Mucosa of stomach (tissue), 1 donor: ENCODE results near the gene ZNF664.

ENCODE experiments used
- H3K27me3 ChIP-seq: one replicate; pipeline ENCODE4 v1.7.0; 2013; ENCODE audit warnings: mild to moderate bottlenecking, low read length; ENCODE audit not compliant: control insufficient read depth, insufficient read depth
- H3K36me3 ChIP-seq: one replicate; pipeline ENCODE4 v1.7.0; 2013; ENCODE audit warnings: low read length; ENCODE audit not compliant: control insufficient read depth, insufficient read depth
- H3K4me1 ChIP-seq: one replicate; pipeline ENCODE4 v1.7.0; 2013; ENCODE audit warnings: mild to moderate bottlenecking, low read length; ENCODE audit not compliant: control insufficient read depth, insufficient read depth
- H3K4me3 ChIP-seq: one replicate; pipeline ENCODE4 v1.7.0; 2013; ENCODE audit warnings: low read length
- H3K9ac ChIP-seq: one replicate; pipeline ENCODE4 v1.7.0; 2013; ENCODE audit warnings: mild to moderate bottlenecking, low read length, moderate library complexity
- H3K9me3 ChIP-seq: one replicate; pipeline ENCODE4 v1.7.0; 2013; ENCODE audit warnings: mild to moderate bottlenecking, low read length, moderate library complexity; ENCODE audit not compliant: control insufficient read depth
- donor health status: Pancreatic carcinoma.

The ZNF664 gene

DNA sequence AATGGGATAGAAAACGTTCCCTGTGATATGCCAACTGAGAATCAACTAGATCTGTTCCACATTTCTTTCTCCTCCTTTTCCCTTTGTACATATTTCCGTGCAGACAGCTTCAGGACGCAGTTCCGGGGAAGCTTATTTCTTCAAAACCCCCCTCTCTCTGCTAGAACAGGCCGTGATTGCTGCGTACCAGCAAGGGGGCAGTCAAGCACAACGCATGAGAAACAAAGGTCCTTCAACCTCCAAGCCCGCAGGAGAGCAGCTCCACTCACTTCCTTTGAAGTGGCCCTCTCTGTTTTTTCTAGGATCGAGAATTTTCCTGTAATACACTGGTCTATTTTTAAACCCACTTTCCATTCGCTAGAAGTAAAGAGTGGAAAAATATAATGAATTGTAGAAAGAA lies 80.8 kb downstream of the ZNF664 start:
- Histone ChIP-seq H3K9ac (no peak overlapping the region), H3K4me1 (peaks cover 10% of the 10 kb centered on the region), H3K27me3 (no peaks in the 10 kb centered on the region), H3K9me3 (no peaks in the 10 kb centered on the region), H3K4me3 (no peak overlapping the region), H3K36me3 (no peaks in the 10 kb centered on the region)

DNA sequence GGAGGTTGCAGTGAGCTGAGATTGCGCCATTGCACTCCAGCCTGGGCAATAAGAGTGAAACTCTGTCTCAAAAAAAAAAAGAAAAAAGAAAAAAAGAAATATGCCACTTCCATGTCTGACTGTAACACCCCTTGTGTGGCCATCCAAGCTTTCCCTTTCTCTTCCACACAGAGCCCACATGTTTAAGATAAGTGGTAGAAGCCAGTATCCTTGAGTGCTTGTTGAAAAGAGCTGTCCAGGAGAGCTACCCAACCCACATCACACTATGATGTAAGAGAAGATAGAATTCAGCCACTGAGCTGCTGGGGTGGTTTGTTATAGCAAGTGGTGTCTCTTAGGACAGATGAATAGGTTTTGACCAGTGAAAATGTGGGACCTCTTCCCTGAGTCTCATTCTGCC lies 82.1 kb downstream of the ZNF664 start:
- Histone ChIP-seq H3K4me1 (peaks cover 10% of the 10 kb centered on the region), H3K27me3 (no peaks in the 10 kb centered on the region), H3K4me3 (no peak overlapping the region), H3K9me3 (no peaks in the 10 kb centered on the region), H3K9ac (no peak overlapping the region), H3K36me3 (no peaks in the 10 kb centered on the region)

DNA sequence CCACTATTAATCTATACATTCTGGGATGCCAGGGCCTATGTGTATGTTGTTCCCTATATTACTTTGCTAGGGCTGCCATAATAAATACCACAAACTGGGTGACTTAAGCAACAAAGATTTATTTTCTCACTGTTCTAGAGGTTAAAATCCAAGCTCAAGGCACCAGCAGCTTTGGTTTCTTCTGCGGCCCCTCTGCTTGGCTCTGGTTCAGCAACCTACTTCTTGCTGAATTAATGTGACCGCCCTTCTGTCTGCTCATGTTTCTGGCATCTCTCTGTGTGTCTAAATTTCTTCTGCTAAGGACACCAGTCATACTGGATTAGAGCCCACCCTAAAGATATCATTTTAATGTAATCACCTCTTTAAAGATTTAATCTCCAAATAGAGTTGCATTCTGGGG lies 84.7 kb downstream of the ZNF664 start:
- H3K9me3 ChIP-seq, result no peaks in the 10 kb centered on the region
- no peaks in the 10 kb centered on the region for H3K36me3 ChIP-seq
- H3K9ac ChIP-seq, result no peak overlapping the region
- peaks cover 10% of the 10 kb centered on the region for H3K4me1 ChIP-seq
- no peak overlapping the region for H3K4me3 ChIP-seq
- H3K27me3 ChIP-seq, result no peaks in the 10 kb centered on the region

DNA sequence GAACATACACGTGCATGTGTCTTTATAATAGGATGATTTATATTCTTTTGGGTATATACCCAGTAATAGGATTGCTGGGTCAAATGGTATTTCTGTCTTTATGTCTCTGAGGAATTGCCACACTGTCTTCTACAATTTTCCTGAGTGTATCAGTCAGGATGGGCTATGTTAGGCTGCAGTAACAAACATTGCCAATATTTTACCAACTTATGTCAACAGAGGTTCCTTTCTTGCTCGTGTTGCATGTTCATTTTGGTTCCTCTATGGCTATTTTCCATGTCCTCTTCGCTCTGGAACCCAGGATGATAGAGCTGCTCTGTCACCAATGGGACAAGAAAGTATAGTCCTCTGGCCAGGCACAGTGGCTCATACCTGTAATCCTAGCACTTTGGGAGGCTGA lies 86.7 kb downstream of the ZNF664 start:
- Histone ChIP-seq H3K4me3 (no peak overlapping the region), H3K4me1 (peaks cover 3% of the 10 kb centered on the region), H3K36me3 (no peaks in the 10 kb centered on the region), H3K9ac (no peak overlapping the region), H3K27me3 (no peaks in the 10 kb centered on the region), H3K9me3 (no peaks in the 10 kb centered on the region)
